IPS-15b (cell line): ENCODE measurements around the gene NMNAT3.

Source experiments
- H3K27me3 ChIP-seq: one replicate; pipeline ENCODE4 v1.6.1; 2013; ENCODE audit warnings: low read length; ENCODE audit not compliant: control insufficient read depth, insufficient read depth
- H3K36me3 ChIP-seq: one replicate; pipeline ENCODE4 v1.6.1; 2013; ENCODE audit warnings: low read length; ENCODE audit not compliant: control insufficient read depth, insufficient read depth
- H3K4me1 ChIP-seq: one replicate; pipeline ENCODE4 v1.6.1; 2013; ENCODE audit warnings: mild to moderate bottlenecking, low read length; ENCODE audit not compliant: control insufficient read depth, insufficient read depth
- H3K4me3 ChIP-seq: one replicate; pipeline ENCODE4 v1.5.1; 2013; ENCODE audit warnings: low read depth, low read length
- H3K9ac ChIP-seq: one replicate; pipeline ENCODE4 v1.6.1; 2013; ENCODE audit warnings: low read depth, mild to moderate bottlenecking, low read length
- H3K9me3 ChIP-seq: one replicate; pipeline ENCODE4 v1.6.1; 2013; ENCODE audit warnings: mild to moderate bottlenecking, low read length; ENCODE audit not compliant: control insufficient read depth, insufficient read depth

The NMNAT3 gene

GRCh38 chr3:139674571-139675260, 3.1 kb downstream of the NMNAT3 start:
- Histone ChIP-seq H3K4me1 (peaks cover 7% of the 10 kb centered on the region), H3K27me3 (peaks cover 60% of the 10 kb centered on the region), H3K9ac (no peak overlapping the region), H3K4me3 (no peak overlapping the region), H3K36me3 (no peaks in the 10 kb centered on the region), H3K9me3 (no peaks in the 10 kb centered on the region)

- no peak overlapping the region for H3K9ac ChIP-seq
- no peaks in the 10 kb centered on the region for H3K9me3 ChIP-seq
- no peak overlapping the region for H3K4me3 ChIP-seq
- H3K4me1 ChIP-seq = peaks cover 18% of the 10 kb centered on the region
- H3K36me3 ChIP-seq = no peaks in the 10 kb centered on the region
- H3K27me3 ChIP-seq = peaks cover 53% of the 10 kb centered on the region
These were observed 4.9 kb downstream of the NMNAT3 start for GRCh38 chr3:139672884-139673283.

GRCh38 chr3:139671863-139672646, 5.7 kb downstream of the NMNAT3 start:
- Histone ChIP-seq H3K9ac (no peak overlapping the region), H3K4me1 (peaks cover 21% of the 10 kb centered on the region)

GRCh38 chr3:139671107-139671506, 6.7 kb downstream of the NMNAT3 start:
- no peak overlapping the region for H3K9ac ChIP-seq

More at GRCh38 chr3:139671863-139672646, 5.7 kb downstream of the NMNAT3 start:
- H3K36me3 ChIP-seq = no peaks in the 10 kb centered on the region
- H3K9me3 ChIP-seq = no peaks in the 10 kb centered on the region
- H3K4me3 ChIP-seq = no peak overlapping the region
- H3K27me3 ChIP-seq = peaks cover 51% of the 10 kb centered on the region

GRCh38 chr3:139670196-139670595, 7.6 kb downstream of the NMNAT3 start:
- Histone ChIP-seq H3K9ac (no peak overlapping the region), H3K9me3 (no peaks in the 10 kb centered on the region), H3K36me3 (no peaks in the 10 kb centered on the region), H3K4me3 (no peak overlapping the region), H3K27me3 (peaks cover 34% of the 10 kb centered on the region), H3K4me1 (peaks cover 17% of the 10 kb centered on the region)

More at GRCh38 chr3:139671107-139671506, 6.7 kb downstream of the NMNAT3 start:
- H3K27me3 ChIP-seq = peaks cover 41% of the 10 kb centered on the region
- H3K4me3 ChIP-seq = no peak overlapping the region
- H3K36me3 ChIP-seq = no peaks in the 10 kb centered on the region
- no peaks in the 10 kb centered on the region for H3K9me3 ChIP-seq
- H3K4me1 ChIP-seq = peaks cover 21% of the 10 kb centered on the region

- H3K4me3 ChIP-seq = no peak overlapping the region
- H3K9me3 ChIP-seq = no peaks in the 10 kb centered on the region
- peaks cover 14% of the 10 kb centered on the region for H3K4me1 ChIP-seq
- no peaks in the 10 kb centered on the region for H3K36me3 ChIP-seq
- H3K27me3 ChIP-seq = peaks cover 20% of the 10 kb centered on the region
- H3K9ac ChIP-seq = no peak overlapping the region
These were observed 9.4 kb downstream of the NMNAT3 start for GRCh38 chr3:139668332-139668731.

GRCh38 chr3:139664958-139665357, 12.8 kb downstream of the NMNAT3 start:
- Histone ChIP-seq H3K9me3 (no peaks in the 10 kb centered on the region), H3K36me3 (no peaks in the 10 kb centered on the region)

GRCh38 chr3:139660269-139660668, 17.5 kb downstream of the NMNAT3 start:
- Histone ChIP-seq H3K4me1 (no peaks in the 10 kb centered on the region), H3K27me3 (no peaks in the 10 kb centered on the region), H3K9me3 (no peaks in the 10 kb centered on the region), H3K36me3 (no peaks in the 10 kb centered on the region), H3K9ac (no peak overlapping the region), H3K4me3 (no peak overlapping the region)

More at GRCh38 chr3:139664958-139665357, 12.8 kb downstream of the NMNAT3 start:
- H3K9ac ChIP-seq = no peak overlapping the region
- H3K4me3 ChIP-seq = no peak overlapping the region
- no peaks in the 10 kb centered on the region for H3K27me3 ChIP-seq
- peaks cover 14% of the 10 kb centered on the region for H3K4me1 ChIP-seq

- H3K36me3 ChIP-seq = no peaks in the 10 kb centered on the region
- no peak overlapping the region for H3K4me3 ChIP-seq
- no peaks in the 10 kb centered on the region for H3K27me3 ChIP-seq
- H3K9me3 ChIP-seq = no peaks in the 10 kb centered on the region
- no peaks in the 10 kb centered on the region for H3K4me1 ChIP-seq
- no peak overlapping the region for H3K9ac ChIP-seq
These were observed 18.3 kb downstream of the NMNAT3 start for GRCh38 chr3:139659511-139659910.

GRCh38 chr3:139657936-139658335, 19.8 kb downstream of the NMNAT3 start:
- Histone ChIP-seq H3K9me3 (no peaks in the 10 kb centered on the region), H3K27me3 (no peaks in the 10 kb centered on the region), H3K36me3 (no peaks in the 10 kb centered on the region), H3K9ac (no peak overlapping the region), H3K4me1 (no peaks in the 10 kb centered on the region), H3K4me3 (no peak overlapping the region)

GRCh38 chr3:139657434-139657833, 20.3 kb downstream of the NMNAT3 start:
- H3K4me3 ChIP-seq = no peak overlapping the region
- H3K9ac ChIP-seq = no peak overlapping the region
- H3K36me3 ChIP-seq = no peaks in the 10 kb centered on the region
- H3K4me1 ChIP-seq = no peaks in the 10 kb centered on the region
- no peaks in the 10 kb centered on the region for H3K9me3 ChIP-seq
- H3K27me3 ChIP-seq = no peaks in the 10 kb centered on the region
